Mesothelial cell of epicardium (in vitro differentiated cells): Measurements from ENCODE around the gene XPA. TPM values are rescaled to one million over a fixed set of nuclear protein-coding genes. Genes with fewer than 3 reads are reported as not detected.
A peak's percentile ranks its signal among the peaks of the same experiment; 100 is the strongest.
"Not testable (repeated sequence)": the region's sequence is repeated elsewhere in the genome, so short reads cannot be mapped to it uniquely, and the experiment has no call there.

ENCODE experiments used
- DNase-seq, 2 experiments: peaks; one replicate each; pipeline ENCODE4 v3.0.0; 2021; ENCODE audit warnings: low spot score in 2 of 2; ENCODE audit not compliant: unreplicated experiment in 2 of 2
- H3K27ac Mint-ChIP-seq: 2 replicates; pipeline ENCODE4 v1.8.0; 2021; ENCODE audit warnings: mixed read lengths
- H3K27me3 Mint-ChIP-seq: 2 replicates; pipeline ENCODE4 v1.8.0; 2021; ENCODE audit warnings: low read depth, mixed read lengths
- H3K36me3 Mint-ChIP-seq: 2 replicates; pipeline ENCODE4 v1.8.0; 2021; ENCODE audit warnings: mixed read lengths
- H3K4me1 Mint-ChIP-seq: 2 replicates; pipeline ENCODE4 v1.8.0; 2021; ENCODE audit warnings: mixed read lengths
- H3K4me3 Mint-ChIP-seq: 2 replicates; pipeline ENCODE4 v1.8.0; 2021; ENCODE audit warnings: mild to moderate bottlenecking, moderate library complexity, mixed read lengths
- H3K9me3 Mint-ChIP-seq: 2 replicates; pipeline ENCODE4 v1.8.0; 2021; ENCODE audit warnings: mixed read lengths
- total RNA-seq: library from RNA; stranded (reverse); gene quantifications from 3 replicates; pipeline ENCODE4 v1.2.1, GENCODE V29; 2021
- TF ChIP-seq, protein P1 (sequence below): fragments of 200-600 bp; sonication (generic); IDR thresholded peaks from one replicate; pipeline ENCODE4 v1.5.0; 2021; ENCODE audit warnings: antibody characterized with exemption; ENCODE audit not compliant: unreplicated experiment

The XPA gene
- total RNA-seq, 1 donor from 2014 or later, result 17.5 TPM

DNA sequence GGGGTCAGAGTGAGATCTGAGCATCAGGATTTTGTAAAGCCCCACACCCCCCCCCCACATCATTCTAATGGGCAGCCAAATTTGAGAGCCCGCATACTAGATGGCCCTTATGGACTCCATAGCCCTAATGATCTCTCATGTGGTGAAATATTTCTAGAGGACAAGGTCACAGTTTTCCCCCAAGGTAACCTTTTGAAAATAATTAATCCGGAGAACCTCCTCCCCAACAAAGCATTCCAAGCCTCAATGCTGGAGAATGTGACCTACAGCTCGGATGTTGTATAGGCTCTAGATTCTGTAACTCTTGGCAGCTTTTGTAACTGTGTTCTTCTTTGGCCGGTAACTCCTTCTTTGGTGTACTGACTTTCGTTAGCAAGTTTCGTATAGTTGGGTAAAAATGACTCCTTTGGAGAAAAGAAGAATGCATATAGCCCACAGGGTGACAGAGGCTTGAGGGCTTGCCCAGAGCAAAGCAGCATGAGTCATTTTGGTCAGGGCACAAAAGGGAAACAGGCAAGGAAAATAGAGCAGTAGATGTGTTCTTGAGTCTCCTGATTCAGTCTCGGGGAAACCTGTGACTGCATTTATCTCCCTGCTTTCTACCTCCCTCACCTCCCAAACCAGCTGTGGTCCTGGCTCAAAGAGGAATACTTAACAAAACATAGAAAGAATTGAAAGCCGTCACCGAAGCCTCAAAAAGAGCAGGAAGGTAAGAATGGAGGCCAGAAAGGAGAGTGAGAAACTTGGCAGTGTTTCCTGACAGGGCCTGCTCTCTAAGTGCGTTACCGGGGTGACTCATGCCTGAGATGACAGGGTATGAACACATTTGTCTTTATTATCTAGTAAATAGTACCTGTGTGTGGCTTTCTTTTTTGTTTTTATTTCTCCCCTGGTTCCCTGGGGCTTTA is 6.6 kb upstream of the XPA start:
- DNase-seq, result no peak
- TF ChIP-seq, protein P1, sequence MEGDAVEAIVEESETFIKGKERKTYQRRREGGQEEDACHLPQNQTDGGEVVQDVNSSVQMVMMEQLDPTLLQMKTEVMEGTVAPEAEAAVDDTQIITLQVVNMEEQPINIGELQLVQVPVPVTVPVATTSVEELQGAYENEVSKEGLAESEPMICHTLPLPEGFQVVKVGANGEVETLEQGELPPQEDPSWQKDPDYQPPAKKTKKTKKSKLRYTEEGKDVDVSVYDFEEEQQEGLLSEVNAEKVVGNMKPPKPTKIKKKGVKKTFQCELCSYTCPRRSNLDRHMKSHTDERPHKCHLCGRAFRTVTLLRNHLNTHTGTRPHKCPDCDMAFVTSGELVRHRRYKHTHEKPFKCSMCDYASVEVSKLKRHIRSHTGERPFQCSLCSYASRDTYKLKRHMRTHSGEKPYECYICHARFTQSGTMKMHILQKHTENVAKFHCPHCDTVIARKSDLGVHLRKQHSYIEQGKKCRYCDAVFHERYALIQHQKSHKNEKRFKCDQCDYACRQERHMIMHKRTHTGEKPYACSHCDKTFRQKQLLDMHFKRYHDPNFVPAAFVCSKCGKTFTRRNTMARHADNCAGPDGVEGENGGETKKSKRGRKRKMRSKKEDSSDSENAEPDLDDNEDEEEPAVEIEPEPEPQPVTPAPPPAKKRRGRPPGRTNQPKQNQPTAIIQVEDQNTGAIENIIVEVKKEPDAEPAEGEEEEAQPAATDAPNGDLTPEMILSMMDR, result no peak
- peaks cover 23% of the 10 kb centered on the region for H3K27me3 Mint-ChIP-seq
- peak overlapping the region; percentile 94 for H3K27ac Mint-ChIP-seq
- H3K9me3 Mint-ChIP-seq, result no peaks in the 10 kb centered on the region
- no peak overlapping the region for H3K4me3 Mint-ChIP-seq
- H3K36me3 Mint-ChIP-seq, result no peaks in the 10 kb centered on the region
- peaks cover 25% of the 10 kb centered on the region for H3K4me1 Mint-ChIP-seq

DNA sequence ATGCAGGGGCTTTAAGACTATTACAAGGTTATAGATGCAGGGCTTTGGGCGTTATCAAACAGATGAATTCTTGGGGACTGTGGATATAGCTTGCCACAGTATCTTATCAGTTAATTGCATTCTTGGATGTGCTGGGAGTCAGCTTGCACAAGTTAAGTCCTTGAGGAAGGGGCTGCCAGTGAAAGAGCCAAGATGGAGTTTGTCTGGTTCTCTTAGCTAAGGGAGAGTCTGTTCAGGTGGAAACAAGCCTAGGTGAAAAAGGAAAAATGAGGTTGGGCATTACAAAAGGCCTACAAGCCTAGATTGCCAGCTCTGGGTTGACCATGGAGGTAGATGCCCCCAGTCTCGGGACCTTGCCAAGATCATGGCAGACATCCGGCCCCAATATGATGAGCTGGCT is 2.7 kb upstream of the XPA start:
- not testable (repeated sequence) for H3K4me3 Mint-ChIP-seq, H3K36me3 Mint-ChIP-seq, DNase-seq, H3K9me3 Mint-ChIP-seq, H3K27me3 Mint-ChIP-seq
- Mint-ChIP-seq H3K27ac (peak overlapping the region; percentile 62), H3K4me1 (peaks cover 54% of the 10 kb centered on the region)

DNA sequence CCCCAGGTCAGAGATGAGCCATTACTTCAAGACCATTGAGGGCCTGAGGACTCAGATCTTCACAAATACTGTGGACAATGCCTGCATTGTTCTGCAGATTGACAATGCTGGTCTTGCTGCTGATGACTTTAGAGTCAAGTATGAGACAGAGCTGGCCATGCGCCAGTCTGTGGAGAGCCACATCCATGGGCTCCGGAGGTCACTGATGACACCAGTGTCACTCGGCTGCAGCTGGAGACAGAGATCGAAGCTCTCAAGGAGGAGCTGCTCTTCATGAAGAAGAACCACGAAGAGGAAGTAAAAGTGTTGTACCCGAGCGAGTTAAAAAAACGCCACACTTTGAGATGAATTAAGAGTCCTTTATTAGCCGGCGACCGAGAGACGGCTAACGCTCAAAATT is 2.1 kb upstream of the XPA start:
- H3K9me3 Mint-ChIP-seq, H3K4me3 Mint-ChIP-seq, DNase-seq, H3K36me3 Mint-ChIP-seq, H3K27me3 Mint-ChIP-seq: not testable (repeated sequence)
- peaks cover 54% of the 10 kb centered on the region for H3K4me1 Mint-ChIP-seq
- peak overlapping the region; percentile 62 for H3K27ac Mint-ChIP-seq

DNA sequence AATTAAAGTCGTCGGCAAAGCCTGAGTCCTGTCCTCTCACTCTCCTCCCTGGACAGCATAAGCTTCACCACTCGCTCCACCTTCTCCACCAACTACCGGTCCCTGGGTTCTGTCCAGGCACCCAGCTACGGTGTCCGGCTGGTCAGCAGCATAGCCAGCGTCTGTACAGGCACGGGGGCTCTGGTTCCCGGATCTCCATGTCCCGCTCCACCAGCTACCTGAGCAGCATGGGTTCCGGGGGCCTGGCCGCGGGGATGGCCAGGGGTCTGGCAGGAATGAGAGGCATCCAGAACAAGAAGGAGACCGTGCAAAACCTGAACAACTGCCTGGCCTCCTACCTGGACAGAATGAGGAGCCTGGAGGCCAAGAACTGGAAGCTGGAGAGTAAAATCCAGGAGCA is 1.7 kb upstream of the XPA start:
- Mint-ChIP-seq H3K27me3 (no peaks in the 10 kb centered on the region), H3K4me3 (no peak overlapping the region), H3K4me1 (peaks cover 54% of the 10 kb centered on the region)

DNA sequence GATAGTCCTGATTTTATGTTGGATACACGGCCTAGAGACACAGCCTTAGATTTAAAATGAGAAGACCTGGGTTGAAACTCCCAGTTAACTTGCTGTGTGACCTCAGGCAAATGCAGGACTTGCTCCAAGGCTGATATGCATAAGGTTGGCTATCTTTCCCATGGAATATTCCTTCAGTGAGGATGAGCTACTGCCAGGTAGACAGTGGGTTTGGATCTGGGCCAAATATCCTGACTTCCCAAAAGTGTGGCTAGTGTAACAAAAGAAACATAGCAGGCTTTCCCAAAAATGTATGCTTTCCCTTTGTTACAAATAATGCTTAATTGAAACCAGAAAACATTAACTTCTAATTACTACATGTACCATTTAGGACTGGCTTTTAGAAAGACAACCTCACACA is 697 bp upstream of the XPA start:
- TF ChIP-seq, protein P1, result no peak
- H3K27me3 Mint-ChIP-seq, result no peaks in the 10 kb centered on the region
- H3K4me1 Mint-ChIP-seq, result peaks cover 50% of the 10 kb centered on the region
- H3K27ac Mint-ChIP-seq, result no peak overlapping the region
- peak overlapping the region; percentile 83 for H3K4me3 Mint-ChIP-seq
- H3K36me3 Mint-ChIP-seq, result no peaks in the 10 kb centered on the region
- no peak for DNase-seq
- no peaks in the 10 kb centered on the region for H3K9me3 Mint-ChIP-seq

More for the DNA sequence above, 1.7 kb upstream of the XPA start:
- Mint-ChIP-seq H3K9me3 (no peaks in the 10 kb centered on the region), H3K27ac (no peak overlapping the region), H3K36me3 (no peaks in the 10 kb centered on the region)
- DNase-seq, result no peak
- TF ChIP-seq, protein P1, result no peak

DNA sequence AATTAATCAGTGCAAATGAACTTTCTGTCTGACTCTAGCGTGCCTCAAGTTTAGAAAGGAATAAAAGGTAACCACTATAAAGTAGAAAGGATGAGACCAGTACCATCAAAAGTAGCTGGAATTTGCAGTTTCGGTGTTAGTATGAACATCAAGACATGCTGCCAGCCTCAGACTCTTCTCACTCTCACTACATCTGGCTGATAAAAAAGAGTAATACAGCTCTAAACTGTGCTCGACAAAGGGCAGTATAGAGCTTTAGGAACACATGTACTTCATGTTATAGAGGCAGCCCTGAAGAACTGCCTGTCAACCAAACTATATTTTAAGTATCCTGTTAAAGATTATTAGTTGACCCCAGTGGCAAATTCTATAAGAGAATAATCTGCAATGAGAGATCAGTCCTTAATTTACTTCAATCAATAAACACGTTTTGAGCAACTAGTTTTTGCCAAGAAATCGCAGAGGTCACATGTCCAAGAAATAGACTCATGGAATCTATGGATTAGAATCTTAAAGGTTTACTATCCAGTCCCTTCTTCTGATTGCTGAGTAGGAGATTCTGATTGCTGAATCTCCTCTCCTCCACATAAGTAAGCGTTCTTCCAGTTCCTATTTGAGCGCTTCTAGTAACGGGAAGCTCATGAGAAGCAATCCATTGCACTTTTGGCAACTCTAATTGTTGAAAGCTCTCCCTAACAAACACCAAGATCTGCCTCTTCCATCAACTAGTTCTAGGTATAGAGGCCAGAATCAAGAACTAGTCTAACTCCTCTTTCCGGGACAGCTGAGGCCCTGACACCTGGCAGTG is 941 bp downstream of the XPA start:
- Mint-ChIP-seq H3K27me3 (no peaks in the 10 kb centered on the region), H3K4me3 (peak overlapping the region; percentile 83), H3K4me1 (peaks cover 50% of the 10 kb centered on the region), H3K9me3 (no peaks in the 10 kb centered on the region), H3K36me3 (peaks cover 1% of the 10 kb centered on the region), H3K27ac (peak overlapping the region; percentile 96)
- TF ChIP-seq, protein P1, result no peak
- no peak for DNase-seq
